ENCODE data around the gene SMG6. TPM values are rescaled to one million over a fixed set of nuclear protein-coding genes. Genes with fewer than 3 reads are reported as not detected.

SMG6 gene
- total and polyA plus RNA-seq, 2 of the 13 experiments (the other 11 are each of a cell fraction or from before 2014, with no cell fraction given): 4.6 to 14.6 TPM

DNA sequence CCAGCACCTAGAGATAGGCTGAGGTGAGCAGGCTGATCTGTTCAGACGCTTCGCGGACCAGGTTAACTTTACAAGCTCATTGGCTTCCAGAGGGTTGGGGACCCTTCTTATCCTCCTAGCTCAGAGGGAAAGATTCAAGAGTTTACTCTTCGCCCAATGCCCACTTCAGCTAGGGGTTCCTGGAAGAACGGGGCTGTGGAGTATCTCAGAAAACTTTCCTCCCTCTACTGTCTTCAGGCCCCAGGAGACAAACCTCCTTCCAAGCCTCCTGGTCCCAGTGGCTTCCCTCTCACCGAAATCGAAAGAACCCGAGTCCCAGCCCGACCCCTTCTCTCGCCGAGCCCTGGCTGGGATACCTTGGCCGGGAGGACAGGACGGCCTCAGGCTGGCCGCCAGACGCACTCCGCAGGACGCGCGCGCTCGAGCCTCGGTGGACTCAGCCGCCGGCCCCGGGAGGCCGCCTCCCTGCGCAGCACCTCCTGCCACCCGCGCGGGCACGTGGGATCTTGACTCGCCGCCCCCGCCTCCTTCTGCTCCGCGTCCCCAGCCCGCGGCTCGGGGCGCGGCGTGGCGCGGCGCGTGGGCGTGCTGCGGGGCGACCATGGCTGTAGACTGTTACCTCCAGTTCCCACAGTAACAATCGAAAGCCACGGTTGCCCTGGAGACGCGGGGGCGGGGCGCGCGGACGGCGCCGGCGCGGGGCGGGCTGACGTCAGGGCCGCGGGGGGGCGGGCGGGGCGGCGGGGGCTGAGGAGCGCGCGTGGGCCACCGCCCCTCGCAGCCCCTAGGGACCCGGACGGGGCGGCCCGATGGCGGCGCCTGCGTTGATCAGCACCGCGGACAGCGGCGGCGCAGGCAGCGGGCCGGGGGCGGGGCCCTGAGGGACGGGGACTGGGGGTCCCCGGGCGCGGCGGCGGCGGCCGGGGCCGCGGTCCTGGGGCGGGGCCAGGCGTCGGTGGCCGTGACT lies 254.0 kb downstream of the SMG6 start (continued):
- no peak for TF ChIP-seq MED13 (CRISPR knock-in tag; IDR thresholded peaks at IDR 0.05)
- TF ChIP-seq ETS1 (CRISPR knock-in tag; IDR thresholded peaks at IDR 0.05): no peak
- no peak for TF ChIP-seq ZNF788 (CRISPR knock-in tag; IDR thresholded peaks at IDR 0.05; ENCODE audit: borderline replicate concordance)
- no peak for TF ChIP-seq KDM6A (CRISPR knock-in tag; IDR thresholded peaks at IDR 0.05; ENCODE audit: low read depth)
- TF ChIP-seq FOXA3 (CRISPR knock-in tag; IDR thresholded peaks at IDR 0.05): no peak
- TF ChIP-seq, protein P1, sequence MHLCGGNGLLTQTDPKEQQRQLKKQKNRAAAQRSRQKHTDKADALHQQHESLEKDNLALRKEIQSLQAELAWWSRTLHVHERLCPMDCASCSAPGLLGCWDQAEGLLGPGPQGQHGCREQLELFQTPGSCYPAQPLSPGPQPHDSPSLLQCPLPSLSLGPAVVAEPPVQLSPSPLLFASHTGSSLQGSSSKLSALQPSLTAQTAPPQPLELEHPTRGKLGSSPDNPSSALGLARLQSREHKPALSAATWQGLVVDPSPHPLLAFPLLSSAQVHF (CRISPR knock-in tag; IDR thresholded peaks at IDR 0.05): no peak
- peak; percentile 45 for TF ChIP-seq YY1 (IDR thresholded peaks at IDR 0.05; ENCODE audit: insufficient read depth, insufficient replicate concordance, low read depth, low read length)
- TF ChIP-seq, protein P2, sequence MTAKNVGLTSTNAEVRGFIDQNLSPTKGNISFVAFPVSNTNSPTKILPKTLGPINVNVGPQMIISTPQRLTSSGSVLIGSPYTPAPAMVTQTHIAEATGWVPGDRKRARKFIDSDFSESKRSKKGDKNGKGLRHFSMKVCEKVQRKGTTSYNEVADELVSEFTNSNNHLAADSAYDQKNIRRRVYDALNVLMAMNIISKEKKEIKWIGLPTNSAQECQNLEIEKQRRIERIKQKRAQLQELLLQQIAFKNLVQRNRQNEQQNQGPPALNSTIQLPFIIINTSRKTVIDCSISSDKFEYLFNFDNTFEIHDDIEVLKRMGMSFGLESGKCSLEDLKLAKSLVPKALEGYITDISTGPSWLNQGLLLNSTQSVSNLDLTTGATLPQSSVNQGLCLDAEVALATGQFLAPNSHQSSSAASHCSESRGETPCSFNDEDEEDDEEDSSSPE (CRISPR knock-in tag; IDR thresholded peaks at IDR 0.05): no peak
- no peak for TF ChIP-seq NCOA1 (CRISPR knock-in tag; IDR thresholded peaks at IDR 0.05)
- TF ChIP-seq NR2F6 (IDR thresholded peaks at IDR 0.05): no peak
- no peak for TF ChIP-seq NR2F6 (CRISPR knock-in tag; IDR thresholded peaks at IDR 0.05)
- TF ChIP-seq ZNF30 (CRISPR knock-in tag; IDR thresholded peaks at IDR 0.05): no peak
- TF ChIP-seq RFX3 (CRISPR knock-in tag; IDR thresholded peaks at IDR 0.05): peak; percentile 59
- TF ChIP-seq RARA (CRISPR knock-in tag; IDR thresholded peaks at IDR 0.05): 0 out of 2 replicates have a peak, but pooled peaks have one; percentile 17
- TF ChIP-seq ZNF891 (CRISPR knock-in tag; IDR thresholded peaks at IDR 0.05): no peak
- no peak for TF ChIP-seq CHD2 (IDR thresholded peaks at IDR 0.05; ENCODE audit: low read depth, low read length)
- TF ChIP-seq BRF2 (CRISPR knock-in tag; IDR thresholded peaks at IDR 0.05): no peak
- no peak; the same call in 1 of the 2 replicates for TF ChIP-seq ZNF607 (CRISPR knock-in tag; IDR thresholded peaks at IDR 0.05; ENCODE audit: borderline replicate concordance)
- 0 out of 2 replicates have a peak, but pooled peaks have one; percentile 27 for TF ChIP-seq NKX3-1 (CRISPR knock-in tag; IDR thresholded peaks at IDR 0.05)
- TF ChIP-seq, protein P3, sequence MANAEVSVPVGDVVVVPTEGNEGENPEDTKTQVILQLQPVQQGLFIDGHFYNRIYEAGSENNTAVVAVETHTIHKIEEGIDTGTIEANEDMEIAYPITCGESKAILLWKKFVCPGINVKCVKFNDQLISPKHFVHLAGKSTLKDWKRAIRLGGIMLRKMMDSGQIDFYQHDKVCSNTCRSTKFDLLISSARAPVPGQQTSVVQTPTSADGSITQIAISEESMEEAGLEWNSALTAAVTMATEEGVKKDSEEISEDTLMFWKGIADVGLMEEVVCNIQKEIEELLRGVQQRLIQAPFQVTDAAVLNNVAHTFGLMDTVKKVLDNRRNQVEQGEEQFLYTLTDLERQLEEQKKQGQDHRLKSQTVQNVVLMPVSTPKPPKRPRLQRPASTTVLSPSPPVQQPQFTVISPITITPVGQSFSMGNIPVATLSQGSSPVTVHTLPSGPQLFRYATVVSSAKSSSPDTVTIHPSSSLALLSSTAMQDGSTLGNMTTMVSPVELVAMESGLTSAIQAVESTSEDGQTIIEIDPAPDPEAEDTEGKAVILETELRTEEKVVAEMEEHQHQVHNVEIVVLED (CRISPR knock-in tag; IDR thresholded peaks at IDR 0.05; ENCODE audit: borderline replicate concordance): 0 out of 2 replicates have a peak, but pooled peaks have one; percentile 46
- no peak for TF ChIP-seq ETV5 (CRISPR knock-in tag; IDR thresholded peaks at IDR 0.05; ENCODE audit: borderline replicate concordance)
- TF ChIP-seq RXRB (CRISPR knock-in tag; IDR thresholded peaks at IDR 0.05; ENCODE audit: borderline replicate concordance): no peak
- TF ChIP-seq ZNF329 (CRISPR knock-in tag; IDR thresholded peaks at IDR 0.05; ENCODE audit: low read depth): no peak; the same call in 1 of the 2 replicates
- TF ChIP-seq CREM (IDR thresholded peaks at IDR 0.05): no peak
- TF ChIP-seq CREM (CRISPR knock-in tag; IDR thresholded peaks at IDR 0.05): no peak
- TF ChIP-seq ASH2L (IDR thresholded peaks at IDR 0.05; ENCODE audit: insufficient read length, low read depth, low read length): no peak

Data from HepG2 (cell line).